ENCODE measurements around the gene FLNB.

Gene FLNB

GRCh38 chr3:58009749-58010535 is 1.7 kb downstream of the FLNB start:
- no peak for DNase-seq (ENCODE audit: low read depth)

DNA sequence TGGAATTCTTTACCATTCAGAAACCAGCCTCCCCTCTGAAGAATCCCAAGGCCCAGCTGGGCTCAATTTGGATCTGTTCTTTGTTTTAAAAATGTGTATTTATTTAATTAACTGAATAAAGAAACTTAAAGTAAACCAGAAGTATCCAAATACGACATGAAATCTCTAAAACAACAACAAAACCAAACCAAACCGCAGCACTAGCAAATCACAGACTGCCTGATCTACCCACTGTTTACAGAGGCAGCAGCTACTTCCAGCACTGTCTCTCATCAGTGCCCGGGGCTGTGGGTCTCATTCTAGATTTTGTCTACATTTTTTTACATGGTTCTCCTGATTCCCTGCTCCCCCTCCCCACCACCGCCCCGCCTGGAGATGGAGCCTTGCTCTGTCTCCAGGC is 2.3 kb downstream of the FLNB start:
- DNase-seq (ENCODE audit: low read depth), result no peak

- no peak for DNase-seq (ENCODE audit: low read depth)
These were observed 3.4 kb downstream of the FLNB start for GRCh38 chr3:58011580-58011979.

GRCh38 chr3:58012302-58012701 is 4.1 kb downstream of the FLNB start:
- no peak for DNase-seq (ENCODE audit: low read depth)

DNA sequence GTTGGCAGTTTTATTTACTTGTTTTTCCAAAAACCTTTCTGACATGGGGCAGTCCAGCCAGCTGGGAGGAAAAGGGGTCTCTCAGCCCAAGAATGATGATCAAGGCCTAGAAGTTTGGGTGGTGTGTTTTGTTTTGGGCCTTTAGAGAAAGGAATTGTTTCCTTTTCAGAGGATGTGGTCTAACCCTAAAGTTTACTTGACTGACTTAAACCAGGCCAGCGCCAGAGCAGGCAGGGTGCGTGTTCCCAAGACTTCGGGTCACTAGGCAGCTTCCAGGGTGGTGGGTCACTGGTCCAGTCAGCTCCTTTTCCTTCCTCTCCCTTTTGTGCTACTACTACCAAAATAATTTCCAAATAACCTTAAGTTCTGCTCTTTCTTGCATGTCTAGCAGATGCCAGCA is 4.9 kb downstream of the FLNB start:
- DNase-seq (ENCODE audit: low read depth), result no peak

DNA sequence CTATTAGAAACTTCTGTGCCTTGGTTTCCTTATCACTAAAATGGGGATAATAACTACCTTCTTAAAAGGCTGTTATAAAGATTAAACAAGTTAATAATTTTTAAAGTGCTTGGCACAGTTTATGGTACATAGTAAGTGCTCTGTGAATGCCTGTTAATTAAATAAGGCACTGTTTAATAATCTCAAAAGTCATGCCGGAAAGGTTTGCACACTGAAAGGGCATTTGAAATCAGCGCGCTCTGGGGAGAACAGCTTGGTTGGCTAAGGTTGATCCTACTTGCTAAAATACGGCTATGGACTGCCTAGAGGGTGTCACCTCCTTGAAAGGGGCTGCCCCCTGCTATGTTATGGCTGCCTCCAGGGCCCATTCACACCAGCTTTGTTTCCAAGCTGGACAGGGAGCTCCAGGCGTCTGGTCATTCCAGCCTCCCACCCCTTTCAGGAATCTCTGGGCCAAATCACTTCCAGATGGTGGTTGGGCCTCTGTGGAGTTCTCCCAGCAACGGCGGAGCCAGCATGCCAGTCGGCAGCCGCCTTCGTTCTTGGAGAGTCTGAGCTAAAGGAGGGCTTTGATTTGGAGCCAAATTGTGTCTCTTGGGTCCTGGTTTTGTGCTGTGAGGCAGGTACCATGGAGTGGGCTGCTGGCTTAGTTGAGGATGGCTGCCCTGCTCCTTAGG is 5.9 kb downstream of the FLNB start:
- no peak for DNase-seq (ENCODE audit: low read depth)

DNA sequence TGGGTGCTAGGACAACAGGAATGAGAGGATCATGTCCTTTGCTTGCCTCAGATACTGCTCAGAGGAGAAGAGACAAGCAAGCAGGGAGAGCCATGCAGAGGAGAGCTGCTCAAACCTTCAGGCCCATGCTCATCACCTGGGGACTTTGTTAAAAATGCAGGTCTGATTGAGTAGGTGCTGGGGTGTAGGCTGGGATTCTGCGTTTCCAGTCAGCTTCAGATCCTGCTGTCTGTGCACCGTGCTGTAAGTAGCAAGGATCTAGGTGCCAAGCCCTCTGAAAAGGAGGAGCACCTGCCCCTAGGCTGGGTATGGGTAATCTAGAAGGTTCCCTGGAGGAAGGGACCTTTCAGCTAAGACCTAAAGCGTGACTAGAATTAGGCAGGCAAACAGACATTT is 7.3 kb downstream of the FLNB start:
- no peak for DNase-seq (ENCODE audit: low read depth)

- no peak for DNase-seq (ENCODE audit: low read depth)
These were observed 8.5 kb downstream of the FLNB start for GRCh38 chr3:58016710-58017109.

- DNase-seq (ENCODE audit: low read depth), result no peak
These were observed 10.9 kb downstream of the FLNB start for GRCh38 chr3:58018892-58019742.

GRCh38 chr3:58020783-58021071 is 12.5 kb downstream of the FLNB start:
- DNase-seq (ENCODE audit: low read depth), result no peak

- no peak for DNase-seq (ENCODE audit: low read depth)
These were observed 13.1 kb downstream of the FLNB start for GRCh38 chr3:58021072-58021959.

- DNase-seq (ENCODE audit: low read depth), result no peak
These were observed 13.7 kb downstream of the FLNB start for GRCh38 chr3:58021962-58022361.

DNA sequence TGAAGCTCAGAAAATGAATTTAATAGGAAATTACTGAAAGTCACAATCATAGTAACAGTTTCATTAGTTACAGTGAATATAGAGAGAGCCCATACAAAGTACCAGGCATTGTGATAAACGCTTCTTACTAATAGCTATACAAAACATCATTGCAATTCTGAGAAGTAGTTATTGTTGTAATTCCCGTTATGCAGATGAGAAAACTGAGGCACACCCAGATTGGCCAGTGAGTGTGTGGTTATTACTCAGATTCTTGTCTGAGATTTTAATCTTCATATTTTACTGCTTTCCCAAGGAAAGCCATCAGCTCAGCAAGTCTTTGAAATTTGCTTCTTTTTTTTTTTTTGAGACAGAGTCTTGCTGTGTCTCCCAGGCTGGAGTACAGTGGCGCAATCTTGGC is 14.3 kb downstream of the FLNB start:
- no peak for DNase-seq (ENCODE audit: low read depth)

DNA sequence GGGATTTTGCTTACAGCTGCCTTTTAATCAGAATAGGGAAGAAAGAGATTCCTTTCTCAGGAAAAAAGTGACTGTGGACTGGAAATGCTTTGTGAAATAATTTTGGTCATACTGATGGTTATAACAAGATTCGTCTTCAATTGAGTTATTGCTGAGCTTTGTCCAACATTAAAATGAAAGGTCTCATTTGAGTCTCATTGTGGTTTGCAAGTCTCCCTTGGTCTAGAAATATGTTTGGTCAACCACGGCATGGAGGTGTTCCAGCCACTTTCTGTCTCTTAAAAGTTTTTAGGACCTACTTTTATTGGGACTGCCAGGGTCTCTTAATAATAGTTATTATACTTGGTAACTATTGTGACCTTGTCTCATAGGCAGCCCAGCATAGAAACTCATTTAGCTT is 15.3 kb downstream of the FLNB start:
- no peak for DNase-seq (ENCODE audit: low read depth)

DNA sequence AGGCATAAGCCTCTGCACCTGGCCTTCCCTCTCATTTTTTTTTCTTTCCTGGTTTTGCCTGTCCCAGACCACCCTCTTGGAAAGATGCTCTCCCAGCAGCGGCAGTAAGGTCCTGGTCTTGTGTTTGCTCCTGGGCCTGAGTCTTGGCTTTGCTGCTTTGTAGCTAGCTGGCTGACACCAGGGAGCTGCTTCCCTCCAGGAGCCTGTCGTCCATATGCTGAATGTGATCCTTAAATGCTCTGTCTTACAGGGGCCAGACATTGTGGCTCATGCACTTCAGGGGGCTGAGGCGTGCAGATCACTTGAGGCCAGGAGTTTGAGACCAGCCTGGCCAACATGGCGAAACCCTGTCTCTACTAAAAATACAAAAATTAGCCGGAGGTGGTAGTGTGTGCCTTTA is 17.2 kb downstream of the FLNB start:
- DNase-seq (ENCODE audit: low read depth), result no peak

DNA sequence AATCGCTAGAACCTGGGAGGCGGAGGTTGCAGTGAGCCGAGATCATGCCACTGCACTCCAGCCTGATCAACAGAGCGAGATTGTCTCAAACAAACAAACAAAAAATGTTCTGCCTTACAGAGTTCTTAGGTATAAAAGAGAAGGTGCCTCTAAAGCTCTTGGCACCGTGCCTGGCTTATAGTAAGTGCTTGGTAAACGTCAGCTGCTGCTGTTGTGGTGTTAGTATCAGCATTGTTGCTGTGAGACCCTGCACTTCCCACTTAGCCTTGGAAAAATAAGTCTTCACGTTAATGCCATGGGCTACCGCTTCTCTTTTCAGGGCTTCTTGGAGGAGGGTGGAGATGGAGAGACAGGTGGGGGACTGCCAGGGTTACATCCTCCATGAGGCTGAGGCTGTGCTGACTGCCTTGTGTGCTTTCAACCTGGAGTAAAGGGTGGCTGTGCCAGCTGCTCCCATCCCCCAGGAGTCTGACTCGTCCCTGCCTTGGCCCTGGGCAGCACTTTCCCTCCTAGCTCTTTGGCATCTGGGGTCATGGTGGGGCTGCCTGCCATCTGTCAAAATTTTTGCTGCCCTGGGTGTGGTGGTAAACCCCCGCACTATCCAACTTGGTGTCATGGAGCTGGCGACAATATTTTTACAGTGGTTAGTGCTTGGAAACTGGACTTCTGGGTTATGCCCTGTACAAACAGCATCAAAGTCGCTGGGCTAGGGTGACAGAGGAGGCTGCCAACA is 17.8 kb downstream of the FLNB start:
- DNase-seq (ENCODE audit: low read depth), result no peak

DNA sequence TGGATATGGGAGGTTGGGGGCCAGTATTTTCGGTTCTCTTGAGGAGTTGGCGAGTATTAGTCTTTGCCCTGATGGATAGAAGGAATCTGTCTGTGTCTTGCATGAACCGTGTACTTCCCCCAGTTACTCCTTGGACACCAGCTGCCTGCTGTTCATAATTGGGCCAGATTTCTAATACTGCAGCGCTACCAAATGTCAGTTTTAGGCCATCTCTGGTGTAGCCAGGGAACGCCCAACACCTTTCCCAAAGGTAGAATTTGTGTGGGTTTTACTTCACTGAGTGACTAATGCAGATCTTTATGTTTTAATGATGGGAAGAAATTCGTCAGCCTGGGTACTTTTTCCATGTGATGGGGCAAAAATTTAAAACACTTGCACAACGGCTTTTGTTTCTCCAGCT is 18.4 kb downstream of the FLNB start:
- DNase-seq (ENCODE audit: low read depth), result no peak

GRCh38 chr3:58027704-58028317 is 19.6 kb downstream of the FLNB start:
- no peak for DNase-seq (ENCODE audit: low read depth)

DNA sequence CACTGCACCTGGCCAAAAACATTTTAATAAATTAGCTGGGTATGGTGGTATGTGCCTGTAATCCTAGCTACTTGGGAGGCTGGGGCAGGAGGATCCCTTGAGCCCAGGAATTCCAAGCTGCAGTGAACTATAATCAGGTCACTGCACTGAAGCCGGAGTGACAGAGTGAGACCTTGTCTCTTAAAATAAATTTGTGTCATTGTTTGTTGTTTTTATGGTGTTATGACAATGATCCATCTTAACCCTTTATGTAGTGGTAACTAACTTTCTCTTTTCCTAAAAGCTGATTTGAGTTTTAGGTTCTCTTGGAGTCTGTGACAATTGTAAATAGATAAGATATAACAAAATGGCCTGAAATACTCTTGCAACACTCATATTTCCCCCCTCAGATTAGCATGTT is 20.7 kb downstream of the FLNB start:
- no peak for DNase-seq (ENCODE audit: low read depth)

DNA sequence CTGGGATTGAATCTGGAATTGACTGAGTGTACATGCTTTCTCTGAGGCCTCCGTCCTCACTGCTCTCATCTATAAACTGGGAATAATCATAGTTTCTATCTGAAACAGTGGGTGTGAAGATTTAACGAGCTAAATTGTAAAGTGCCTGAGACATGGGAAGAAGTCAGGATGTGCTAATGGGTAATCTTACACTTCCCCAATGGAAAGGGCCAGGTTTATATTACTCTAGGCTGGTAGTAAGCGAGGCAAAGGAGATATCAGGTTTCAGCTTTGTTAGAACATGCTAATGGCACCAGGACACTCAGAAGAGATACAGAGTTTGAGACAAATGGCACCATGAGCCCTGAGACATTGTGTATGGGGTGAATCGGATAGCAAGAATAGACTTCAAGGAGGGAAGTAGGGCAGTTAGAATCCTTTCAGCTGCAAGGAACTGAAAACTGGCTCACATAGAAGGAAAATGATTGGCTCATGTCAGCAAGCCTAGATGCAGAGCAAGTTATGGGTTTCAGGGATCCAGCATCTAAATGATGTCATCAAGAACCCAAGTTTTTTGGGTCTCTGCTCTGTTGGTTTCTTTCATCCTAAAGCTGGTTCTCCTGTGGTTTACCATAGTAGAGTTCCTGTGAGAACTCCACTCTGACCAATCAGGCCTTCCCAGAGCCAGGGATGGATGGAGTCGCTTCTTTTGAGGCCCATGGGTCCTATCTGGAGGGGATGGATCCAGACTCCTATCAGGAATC is 21.8 kb downstream of the FLNB start:
- DNase-seq (ENCODE audit: low read depth), result no peak
